Activated naive CD4-positive, alpha-beta T cell treated with anti-CD3 and anti-CD28 coated beads, Interleukin-2, amount 50 U/mL, for 24 hours (primary cell): Measurements from ENCODE around the gene TBX4.
"Not testable (repeated sequence)": the region's sequence is repeated elsewhere in the genome, so short reads cannot be mapped to it uniquely, and the experiment has no call there.

Experiments used
- H3K27ac Mint-ChIP-seq: one replicate; pipeline ENCODE4 v1.8.0; 2021; ENCODE audit warnings: mild to moderate bottlenecking, mixed read lengths
- H3K27me3 Mint-ChIP-seq: one replicate; pipeline ENCODE4 v1.8.0; 2021; ENCODE audit warnings: mixed read lengths
- H3K36me3 Mint-ChIP-seq: one replicate; pipeline ENCODE4 v1.8.0; 2021; ENCODE audit warnings: mixed read lengths
- H3K4me1 Mint-ChIP-seq: one replicate; pipeline ENCODE4 v1.8.0; 2021; ENCODE audit warnings: mixed read lengths
- H3K4me3 Mint-ChIP-seq: one replicate; pipeline ENCODE4 v1.8.0; 2021; ENCODE audit warnings: mild to moderate bottlenecking, mixed read lengths
- H3K9me3 Mint-ChIP-seq: one replicate; pipeline ENCODE4 v1.8.0; 2021; ENCODE audit warnings: mixed read lengths

TBX4 gene

GRCh38 chr17:61499632-61500031 lies 47.4 kb downstream of the TBX4 start:
- Mint-ChIP-seq H3K36me3 (no peaks in the 10 kb centered on the region), H3K4me3 (no peak overlapping the region)

GRCh38 chr17:61500287-61500686 lies 48.1 kb downstream of the TBX4 start:
- H3K4me1 Mint-ChIP-seq, result no peaks in the 10 kb centered on the region
- H3K27me3 Mint-ChIP-seq, result peaks cover 5% of the 10 kb centered on the region
- no peaks in the 10 kb centered on the region for H3K9me3 Mint-ChIP-seq
- H3K36me3 Mint-ChIP-seq, result no peaks in the 10 kb centered on the region
- H3K4me3 Mint-ChIP-seq, result no peak overlapping the region
- H3K27ac Mint-ChIP-seq, result no peak overlapping the region

More at GRCh38 chr17:61499632-61500031, 47.4 kb downstream of the TBX4 start:
- no peak overlapping the region for H3K27ac Mint-ChIP-seq
- H3K4me1 Mint-ChIP-seq, result no peaks in the 10 kb centered on the region
- peaks cover 5% of the 10 kb centered on the region for H3K27me3 Mint-ChIP-seq
- no peaks in the 10 kb centered on the region for H3K9me3 Mint-ChIP-seq

GRCh38 chr17:61502292-61502691 lies 50.1 kb downstream of the TBX4 start:
- no peaks in the 10 kb centered on the region for H3K4me1 Mint-ChIP-seq
- H3K27me3 Mint-ChIP-seq, result peaks cover 12% of the 10 kb centered on the region
- H3K27ac Mint-ChIP-seq, result no peak overlapping the region
- H3K9me3 Mint-ChIP-seq, result no peaks in the 10 kb centered on the region
- H3K4me3 Mint-ChIP-seq, result no peak overlapping the region
- no peaks in the 10 kb centered on the region for H3K36me3 Mint-ChIP-seq

DNA sequence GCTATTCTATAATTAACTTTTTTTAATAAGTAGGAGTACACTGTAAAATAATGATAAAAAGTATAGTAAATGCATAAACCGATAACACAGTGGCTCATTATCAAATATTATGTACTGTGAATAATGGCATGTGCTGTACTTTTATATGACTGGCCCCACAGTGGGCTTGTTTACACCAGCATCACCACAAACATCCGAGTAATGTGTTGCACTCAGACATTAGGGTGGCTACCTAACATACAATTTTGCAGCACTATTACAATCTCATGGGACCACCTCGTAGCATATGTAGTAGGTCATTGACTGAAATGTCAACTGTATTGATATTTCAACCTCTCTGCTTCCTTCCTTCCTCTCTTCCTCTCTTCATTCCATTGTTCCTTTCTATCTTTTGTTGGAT lies 51.7 kb downstream of the TBX4 start:
- H3K27me3 Mint-ChIP-seq, result peaks cover 13% of the 10 kb centered on the region
- H3K27ac Mint-ChIP-seq, result no peak overlapping the region
- no peaks in the 10 kb centered on the region for H3K4me1 Mint-ChIP-seq
- H3K4me3 Mint-ChIP-seq, result no peak overlapping the region
- H3K9me3 Mint-ChIP-seq, result no peaks in the 10 kb centered on the region
- H3K36me3 Mint-ChIP-seq, result no peaks in the 10 kb centered on the region

GRCh38 chr17:61504697-61505096 lies 52.5 kb downstream of the TBX4 start:
- Mint-ChIP-seq H3K27me3 (peaks cover 16% of the 10 kb centered on the region), H3K4me3 (no peak overlapping the region), H3K4me1 (no peaks in the 10 kb centered on the region)

GRCh38 chr17:61505846-61506627 lies 53.8 kb downstream of the TBX4 start:
- no peaks in the 10 kb centered on the region for H3K9me3 Mint-ChIP-seq
- H3K4me1 Mint-ChIP-seq, result no peaks in the 10 kb centered on the region
- H3K36me3 Mint-ChIP-seq, result no peaks in the 10 kb centered on the region
- peaks cover 23% of the 10 kb centered on the region for H3K27me3 Mint-ChIP-seq
- no peak overlapping the region for H3K27ac Mint-ChIP-seq
- no peak overlapping the region for H3K4me3 Mint-ChIP-seq

More at GRCh38 chr17:61504697-61505096, 52.5 kb downstream of the TBX4 start:
- Mint-ChIP-seq H3K9me3 (no peaks in the 10 kb centered on the region), H3K27ac (no peak overlapping the region), H3K36me3 (no peaks in the 10 kb centered on the region)

DNA sequence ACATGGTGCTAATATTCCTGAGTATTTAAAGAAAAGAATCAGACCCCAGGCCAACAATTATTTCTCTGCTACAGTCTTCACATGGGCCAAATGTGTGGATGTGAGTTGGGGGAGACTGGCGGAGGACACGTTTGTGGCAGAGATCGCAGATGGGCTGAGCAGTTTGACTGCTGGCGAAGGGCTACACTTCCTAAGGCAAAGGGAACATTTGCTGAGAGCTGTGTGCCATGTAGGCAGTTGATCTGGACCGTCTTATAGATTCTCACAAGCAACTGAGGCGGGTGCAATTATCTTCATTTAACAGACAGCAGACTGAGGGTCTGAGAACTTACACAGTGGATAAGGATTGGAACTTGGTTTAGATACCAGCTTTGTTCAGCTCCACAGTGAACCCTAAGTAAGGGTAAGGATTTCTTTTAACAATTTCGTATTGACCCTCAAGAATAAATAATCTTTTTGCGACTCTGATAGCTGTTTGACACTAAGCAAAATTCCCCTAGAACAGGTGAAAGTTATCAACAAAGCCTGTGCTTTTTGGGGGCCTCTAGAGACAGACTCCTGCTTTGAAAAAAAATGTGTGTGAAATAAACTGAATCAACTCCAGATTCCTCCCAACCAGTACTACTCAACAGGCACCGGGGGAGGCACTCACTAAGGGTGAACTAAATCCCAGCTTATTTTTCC lies 55.3 kb downstream of the TBX4 start:
- H3K9me3 Mint-ChIP-seq, result no peaks in the 10 kb centered on the region
- peaks cover 25% of the 10 kb centered on the region for H3K27me3 Mint-ChIP-seq
- no peak overlapping the region for H3K4me3 Mint-ChIP-seq
- H3K4me1 Mint-ChIP-seq, result no peaks in the 10 kb centered on the region
- H3K27ac Mint-ChIP-seq, result no peak overlapping the region
- no peaks in the 10 kb centered on the region for H3K36me3 Mint-ChIP-seq

- no peaks in the 10 kb centered on the region for H3K4me1 Mint-ChIP-seq
- H3K27ac Mint-ChIP-seq, result no peak overlapping the region
- peaks cover 26% of the 10 kb centered on the region for H3K27me3 Mint-ChIP-seq
- H3K36me3 Mint-ChIP-seq, result no peaks in the 10 kb centered on the region
- H3K4me3 Mint-ChIP-seq, result no peak overlapping the region
- no peaks in the 10 kb centered on the region for H3K9me3 Mint-ChIP-seq
Observed at GRCh38 chr17:61508912-61509311, 56.7 kb downstream of the TBX4 start.

GRCh38 chr17:61509454-61509853 lies 57.2 kb downstream of the TBX4 start:
- H3K9me3 Mint-ChIP-seq, H3K4me3 Mint-ChIP-seq, H3K4me1 Mint-ChIP-seq, H3K27ac Mint-ChIP-seq, H3K36me3 Mint-ChIP-seq: not testable (repeated sequence)
- peaks cover 29% of the 10 kb centered on the region for H3K27me3 Mint-ChIP-seq

- Mint-ChIP-seq H3K27me3 (peaks cover 30% of the 10 kb centered on the region), H3K4me3 (no peak overlapping the region), H3K27ac (no peak overlapping the region), H3K4me1 (no peaks in the 10 kb centered on the region), H3K9me3 (no peaks in the 10 kb centered on the region), H3K36me3 (no peaks in the 10 kb centered on the region)
Observed at GRCh38 chr17:61510237-61510636, 58.0 kb downstream of the TBX4 start.

- Mint-ChIP-seq H3K9me3 (no peaks in the 10 kb centered on the region), H3K4me3 (no peak overlapping the region), H3K27me3 (peaks cover 26% of the 10 kb centered on the region), H3K27ac (no peak overlapping the region), H3K4me1 (no peaks in the 10 kb centered on the region), H3K36me3 (no peaks in the 10 kb centered on the region)
Observed at GRCh38 chr17:61510991-61511390, 58.8 kb downstream of the TBX4 start.

DNA sequence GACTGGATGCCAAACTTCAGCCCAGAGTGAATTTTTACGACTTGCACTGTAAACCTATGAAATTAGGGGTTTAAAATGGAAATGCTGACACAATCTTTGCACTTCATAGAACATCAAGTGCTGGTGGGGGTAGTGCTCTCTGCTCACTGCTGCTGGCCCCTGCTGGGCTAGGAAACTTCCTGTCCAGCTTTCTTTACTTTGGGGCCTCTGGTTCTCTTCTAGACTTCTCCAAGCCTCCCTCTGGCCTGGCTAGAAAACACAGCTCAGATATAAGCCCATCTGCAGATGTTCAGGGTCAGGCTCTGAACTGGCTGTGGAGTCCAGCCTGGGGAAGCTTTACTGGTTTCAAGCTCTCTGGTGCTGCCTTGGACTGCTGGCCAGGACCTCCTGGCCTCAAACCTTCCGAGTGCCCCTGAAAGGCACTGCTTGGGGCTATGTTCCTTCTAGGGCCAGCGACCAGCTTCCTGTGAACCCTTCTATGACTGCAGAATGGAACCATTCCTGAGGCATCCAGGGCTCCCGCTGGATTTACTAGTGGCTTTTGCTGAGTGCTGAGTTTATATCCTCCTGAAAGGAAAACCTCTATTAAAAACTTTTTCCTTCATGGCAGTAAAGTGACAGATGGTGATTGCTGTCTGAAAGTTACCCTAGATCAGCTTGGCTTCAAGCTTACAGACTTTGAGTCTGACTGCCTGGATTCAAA lies 59.4 kb downstream of the TBX4 start:
- Mint-ChIP-seq H3K4me1 (no peaks in the 10 kb centered on the region), H3K4me3 (no peak overlapping the region), H3K36me3 (no peaks in the 10 kb centered on the region), H3K27ac (no peak overlapping the region), H3K27me3 (peaks cover 22% of the 10 kb centered on the region), H3K9me3 (no peaks in the 10 kb centered on the region)

- Mint-ChIP-seq H3K4me1 (no peaks in the 10 kb centered on the region), H3K9me3 (no peaks in the 10 kb centered on the region), H3K36me3 (no peaks in the 10 kb centered on the region)
Observed at GRCh38 chr17:61514491-61514890, 62.3 kb downstream of the TBX4 start.

GRCh38 chr17:61517265-61517664 lies 65.0 kb downstream of the TBX4 start:
- no peak overlapping the region for H3K27ac Mint-ChIP-seq
- H3K27me3 Mint-ChIP-seq, result peaks cover 17% of the 10 kb centered on the region
- H3K9me3 Mint-ChIP-seq, result no peaks in the 10 kb centered on the region
- no peak overlapping the region for H3K4me3 Mint-ChIP-seq
- H3K36me3 Mint-ChIP-seq, result no peaks in the 10 kb centered on the region
- H3K4me1 Mint-ChIP-seq, result no peaks in the 10 kb centered on the region

More at GRCh38 chr17:61514491-61514890, 62.3 kb downstream of the TBX4 start:
- Mint-ChIP-seq H3K27me3 (peaks cover 19% of the 10 kb centered on the region), H3K4me3 (no peak overlapping the region), H3K27ac (no peak overlapping the region)

DNA sequence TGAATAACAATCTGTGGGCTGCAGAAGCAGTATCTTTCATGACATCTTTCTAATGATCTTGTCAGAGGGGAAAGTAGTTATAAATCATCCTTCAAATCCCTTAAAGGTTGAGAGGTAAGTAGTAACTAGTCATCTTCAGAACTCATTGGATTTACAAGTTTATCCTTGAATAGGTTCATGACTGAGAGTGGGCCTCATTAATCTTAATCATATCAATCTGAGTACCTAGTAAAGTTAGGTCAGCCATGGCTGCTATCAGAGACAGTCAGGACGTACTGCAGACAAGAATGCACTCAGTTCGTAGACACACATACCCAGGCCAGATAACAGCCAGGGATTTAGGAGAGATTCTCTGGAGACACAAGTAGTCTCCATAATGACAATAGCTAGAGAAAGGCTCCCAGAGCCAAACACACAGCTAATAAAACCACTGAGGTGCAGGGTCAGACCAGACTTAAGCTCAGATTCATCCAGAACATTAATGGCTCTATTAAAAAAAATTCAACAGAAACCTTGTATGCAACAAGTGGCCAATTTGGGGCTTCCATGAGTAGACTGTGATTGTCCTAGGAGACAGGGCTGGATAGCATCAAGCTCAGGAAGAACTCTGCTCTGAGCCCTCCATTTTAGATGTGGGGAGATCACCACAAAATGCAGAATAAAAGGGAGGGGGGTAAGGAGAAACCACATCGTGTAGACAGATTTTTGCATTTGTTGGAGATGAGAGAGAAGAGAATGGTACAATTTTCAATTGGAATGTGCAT lies 65.8 kb downstream of the TBX4 start:
- Mint-ChIP-seq H3K4me1 (no peaks in the 10 kb centered on the region), H3K9me3 (no peaks in the 10 kb centered on the region), H3K27ac (no peak overlapping the region), H3K4me3 (no peak overlapping the region), H3K36me3 (no peaks in the 10 kb centered on the region), H3K27me3 (peaks cover 16% of the 10 kb centered on the region)
